Measurements from ENCODE around the gene CHST8. TPM values are rescaled to one million over a fixed set of nuclear protein-coding genes. Genes with fewer than 3 reads are reported as not detected.

The CHST8 gene
- total RNA-seq, 1 donor from 2014 or later = 0.96 TPM

DNA sequence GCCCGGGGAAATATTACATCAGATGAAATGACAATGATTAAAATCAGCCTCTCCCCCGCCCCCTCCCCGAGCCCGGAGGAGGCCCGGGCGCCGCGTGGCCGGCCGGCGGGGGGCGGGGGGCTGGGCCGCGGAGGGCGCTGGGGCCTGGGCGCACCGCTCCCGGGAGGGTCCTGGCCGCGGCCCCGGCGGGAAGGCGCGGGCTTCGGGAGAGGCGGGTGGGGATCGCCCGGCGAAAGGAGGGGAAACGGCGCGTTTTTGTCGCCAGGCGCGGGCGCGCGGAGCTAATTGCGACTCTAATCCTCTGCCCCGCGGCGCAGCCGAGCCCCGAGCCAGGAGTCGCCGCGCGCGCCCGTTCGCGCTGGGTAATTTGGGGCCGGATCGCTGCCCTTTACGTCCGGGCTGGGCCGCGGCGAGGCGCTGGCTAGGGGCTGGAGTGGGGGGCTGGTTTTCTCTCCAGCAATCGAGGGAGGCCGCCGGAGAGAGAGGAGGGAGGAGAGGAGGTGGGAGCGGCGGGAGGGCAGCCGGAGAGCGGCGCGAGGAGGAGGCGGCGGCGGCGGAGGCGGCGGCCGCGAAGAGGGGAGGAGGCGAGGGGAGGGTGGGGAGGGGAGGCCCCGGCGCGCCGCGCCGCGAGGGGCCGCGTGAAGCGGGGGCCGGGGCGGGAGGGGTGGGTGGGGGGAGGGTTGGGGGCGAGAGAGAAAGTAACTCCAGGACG, 174.6 kb downstream of the CHST8 start, which contains the start of gene KCTD15:
Gene KCTD15, plus strand, starts transcription at position 707 of the 712 bp plus-strand sequence. CDS start 3,585 bp downstream, outside the sequence.
- TF ChIP-seq, protein P1, sequence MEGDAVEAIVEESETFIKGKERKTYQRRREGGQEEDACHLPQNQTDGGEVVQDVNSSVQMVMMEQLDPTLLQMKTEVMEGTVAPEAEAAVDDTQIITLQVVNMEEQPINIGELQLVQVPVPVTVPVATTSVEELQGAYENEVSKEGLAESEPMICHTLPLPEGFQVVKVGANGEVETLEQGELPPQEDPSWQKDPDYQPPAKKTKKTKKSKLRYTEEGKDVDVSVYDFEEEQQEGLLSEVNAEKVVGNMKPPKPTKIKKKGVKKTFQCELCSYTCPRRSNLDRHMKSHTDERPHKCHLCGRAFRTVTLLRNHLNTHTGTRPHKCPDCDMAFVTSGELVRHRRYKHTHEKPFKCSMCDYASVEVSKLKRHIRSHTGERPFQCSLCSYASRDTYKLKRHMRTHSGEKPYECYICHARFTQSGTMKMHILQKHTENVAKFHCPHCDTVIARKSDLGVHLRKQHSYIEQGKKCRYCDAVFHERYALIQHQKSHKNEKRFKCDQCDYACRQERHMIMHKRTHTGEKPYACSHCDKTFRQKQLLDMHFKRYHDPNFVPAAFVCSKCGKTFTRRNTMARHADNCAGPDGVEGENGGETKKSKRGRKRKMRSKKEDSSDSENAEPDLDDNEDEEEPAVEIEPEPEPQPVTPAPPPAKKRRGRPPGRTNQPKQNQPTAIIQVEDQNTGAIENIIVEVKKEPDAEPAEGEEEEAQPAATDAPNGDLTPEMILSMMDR (conservative IDR thresholded peaks at IDR 0.05) = no peak

DNA sequence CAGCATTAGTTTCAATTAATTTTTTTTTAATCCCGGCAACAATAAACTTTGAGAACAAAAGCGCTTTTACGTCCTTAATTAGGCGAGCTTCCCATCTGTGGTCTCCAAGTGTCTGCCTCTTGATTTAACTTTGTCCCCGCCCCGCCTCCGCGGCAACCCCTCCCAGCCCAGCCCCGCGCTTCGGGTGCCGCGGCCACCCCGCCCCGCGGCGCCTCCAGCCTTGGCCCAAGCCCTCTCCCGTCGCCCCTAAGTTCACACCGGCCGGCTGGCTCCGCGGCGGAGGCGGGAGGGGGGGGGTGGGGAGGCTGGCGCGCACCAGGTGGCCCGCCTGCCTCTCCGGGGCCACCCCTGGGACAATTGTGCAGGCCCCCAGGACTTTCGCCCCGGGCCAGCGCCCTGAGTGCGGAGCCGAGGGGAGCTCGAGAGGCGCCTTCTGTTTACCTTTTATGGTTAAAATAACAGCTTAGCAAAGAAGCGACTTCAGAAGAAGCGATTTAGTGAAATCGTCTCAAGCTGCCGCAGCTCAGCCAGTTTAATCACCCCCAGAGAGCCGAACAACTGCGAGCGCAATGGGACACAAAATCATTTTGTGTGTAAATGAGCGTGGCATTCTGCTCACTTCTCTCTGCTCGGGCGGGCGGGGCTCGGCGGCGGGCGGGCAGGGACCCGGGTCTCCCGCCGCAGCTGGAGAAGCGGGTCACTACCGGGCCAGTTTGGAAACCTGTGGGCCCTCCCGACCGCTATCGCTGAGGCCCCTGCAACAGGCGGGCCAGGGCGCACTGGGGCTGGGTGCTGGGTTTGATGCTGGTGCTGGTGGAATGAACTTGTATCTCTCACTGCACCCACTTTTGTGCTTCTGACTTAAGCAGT, 176.3 kb downstream of the CHST8 start:
- Mint-ChIP-seq H3K4me3 (peak overlapping the region; percentile 96), H3K4me1 (peaks cover 25% of the 10 kb centered on the region), H3K27ac (ENCODE audit: unreplicated experiment) (peak overlapping the region; percentile 87), H3K27me3 (ENCODE audit: low read depth) (peaks cover 8% of the 10 kb centered on the region), H3K9me3 (no peaks in the 10 kb centered on the region), H3K36me3 (ENCODE audit: low read depth) (peaks cover 5% of the 10 kb centered on the region)
- DNase-seq (ENCODE audit: low read depth, low spot score) = peak; percentile 34
- TF ChIP-seq, protein P1 (conservative IDR thresholded peaks at IDR 0.05) = no peak

More for the DNA sequence above, 174.6 kb downstream of the CHST8 start, which contains the start of gene KCTD15:
- DNase-seq (ENCODE audit: low read depth, low spot score) = peak; percentile 50
- Mint-ChIP-seq H3K4me1 (peaks cover 25% of the 10 kb centered on the region), H3K36me3 (ENCODE audit: low read depth) (peaks cover 5% of the 10 kb centered on the region), H3K27me3 (ENCODE audit: low read depth) (peaks cover 8% of the 10 kb centered on the region), H3K4me3 (peak within 1 kb of the TSS; percentile 96), H3K9me3 (no peaks in the 10 kb centered on the region), H3K27ac (ENCODE audit: unreplicated experiment) (peak within 1 kb of the TSS; percentile 88)

DNA sequence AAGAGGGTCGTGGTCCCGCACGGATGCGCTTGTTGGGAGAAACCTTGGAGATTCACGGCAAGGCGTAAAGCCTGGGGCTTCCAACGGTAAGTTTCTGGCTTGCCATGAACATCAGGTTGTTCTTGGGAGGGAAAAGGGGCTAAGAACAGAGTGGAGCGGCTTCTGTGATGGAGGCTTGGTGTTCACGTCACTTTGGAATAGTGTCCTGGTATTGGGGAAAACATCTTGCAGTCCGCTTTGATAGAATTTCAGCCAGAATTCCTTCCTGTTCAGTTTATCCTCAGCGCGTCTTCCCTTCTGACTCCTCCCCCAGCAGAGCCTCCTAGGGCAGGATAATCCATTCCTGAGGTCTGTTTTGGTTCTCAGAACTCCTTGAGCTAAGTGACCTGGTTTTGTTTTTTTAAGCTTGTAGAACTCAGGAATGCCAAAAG, 176.9 kb downstream of the CHST8 start:
- no peaks in the 10 kb centered on the region for H3K9me3 Mint-ChIP-seq
- H3K4me1 Mint-ChIP-seq = peaks cover 20% of the 10 kb centered on the region
- DNase-seq (ENCODE audit: low read depth, low spot score) = no peak
- peaks cover 5% of the 10 kb centered on the region for H3K36me3 Mint-ChIP-seq (ENCODE audit: low read depth)
- TF ChIP-seq, protein P1 (conservative IDR thresholded peaks at IDR 0.05) = no peak
- peak overlapping the region; percentile 91 for H3K4me3 Mint-ChIP-seq
- H3K27me3 Mint-ChIP-seq (ENCODE audit: low read depth) = peaks cover 6% of the 10 kb centered on the region
- peak overlapping the region; percentile 62 for H3K27ac Mint-ChIP-seq (ENCODE audit: unreplicated experiment)

DNA sequence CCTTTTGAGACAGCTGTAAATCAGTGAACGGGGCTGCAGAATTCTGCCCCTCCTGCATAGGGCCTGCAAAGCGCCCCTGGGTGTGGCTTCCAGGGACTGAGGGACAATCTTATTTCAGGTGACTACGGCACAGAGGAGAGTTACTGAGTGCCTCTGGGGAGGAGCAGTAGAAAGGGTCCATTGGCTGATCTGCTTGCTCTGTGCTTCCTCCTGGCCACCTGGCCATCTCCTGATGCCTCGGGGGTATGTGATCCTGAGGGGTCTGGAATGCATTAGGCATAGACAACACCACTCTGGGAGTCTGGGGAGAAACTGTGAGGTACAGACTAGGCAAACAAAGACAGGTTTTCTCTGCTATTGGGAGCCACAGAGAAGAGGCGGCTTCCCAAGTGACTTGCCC, 177.7 kb downstream of the CHST8 start:
- TF ChIP-seq, protein P1 (conservative IDR thresholded peaks at IDR 0.05) = no peak
- no peak for DNase-seq (ENCODE audit: low read depth, low spot score)
- peak overlapping the region; percentile 91 for H3K4me3 Mint-ChIP-seq
- H3K27ac Mint-ChIP-seq (ENCODE audit: unreplicated experiment) = no peak overlapping the region
- H3K9me3 Mint-ChIP-seq = no peaks in the 10 kb centered on the region
- peaks cover 6% of the 10 kb centered on the region for H3K27me3 Mint-ChIP-seq (ENCODE audit: low read depth)
- peaks cover 5% of the 10 kb centered on the region for H3K36me3 Mint-ChIP-seq (ENCODE audit: low read depth)
- peaks cover 19% of the 10 kb centered on the region for H3K4me1 Mint-ChIP-seq

DNA sequence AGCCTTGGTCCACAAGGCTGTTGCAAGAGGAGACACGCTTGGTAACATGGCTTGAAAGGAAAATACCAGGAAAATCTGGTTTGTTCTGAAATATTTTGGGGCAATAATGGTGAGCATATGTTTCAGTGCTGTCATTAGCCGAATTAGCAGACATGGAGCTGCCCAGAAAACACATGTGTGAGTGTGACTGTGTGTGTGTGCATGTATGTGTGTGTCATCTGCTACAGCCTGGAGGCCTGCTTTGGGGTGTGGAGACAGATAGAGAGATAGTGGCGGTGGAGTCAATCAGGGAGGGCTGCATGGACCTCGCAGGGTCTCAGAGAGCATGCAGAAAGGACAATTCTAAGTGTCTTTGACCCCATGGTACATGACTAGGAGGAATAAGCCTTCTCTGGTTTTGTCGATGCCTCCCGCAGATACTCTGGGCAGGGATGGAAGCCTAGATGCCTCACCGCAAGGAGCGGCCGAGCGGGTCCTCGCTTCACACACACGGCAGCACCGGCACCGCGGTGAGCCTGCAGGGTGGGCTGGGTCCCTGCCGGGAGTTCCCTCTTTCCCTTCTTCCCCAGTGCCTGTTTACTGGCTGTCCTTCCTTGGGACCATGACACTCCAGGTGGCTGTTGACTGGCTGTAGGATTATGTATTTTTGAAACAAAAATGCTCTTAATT, 178.4 kb downstream of the CHST8 start:
- TF ChIP-seq, protein P1 (conservative IDR thresholded peaks at IDR 0.05) = no peak
- no peaks in the 10 kb centered on the region for H3K9me3 Mint-ChIP-seq
- no peak overlapping the region for H3K27ac Mint-ChIP-seq (ENCODE audit: unreplicated experiment)
- H3K27me3 Mint-ChIP-seq (ENCODE audit: low read depth) = peaks cover 6% of the 10 kb centered on the region
- peak overlapping the region; percentile 91 for H3K4me3 Mint-ChIP-seq
- H3K36me3 Mint-ChIP-seq (ENCODE audit: low read depth) = peaks cover 5% of the 10 kb centered on the region
- peaks cover 19% of the 10 kb centered on the region for H3K4me1 Mint-ChIP-seq
- DNase-seq (ENCODE audit: low read depth, low spot score) = no peak

All from neural crest cell (in vitro differentiated cells).